H9 (cell line): ENCODE measurements around the gene TCIRG1. TPM values are rescaled to one million over a fixed set of nuclear protein-coding genes. Genes with fewer than 3 reads are reported as not detected.

Source experiments
- DNase-seq: peaks from one replicate; pipeline ENCODE4 v3.0.0-alpha.2; 2017
- H2AFZ ChIP-seq: one replicate; pipeline ENCODE4 v1.6.1; 2013; ENCODE audit warnings: mild to moderate bottlenecking, low read length, control low read depth, moderate library complexity
- H2AK5ac ChIP-seq: 2 replicates; pipeline ENCODE4 v1.6.1; 2013; ENCODE audit warnings: low read length, control low read depth, mixed read lengths; ENCODE audit not compliant: insufficient read length
- H2BK120ac ChIP-seq: one replicate; pipeline ENCODE4 v1.6.1; 2013; ENCODE audit warnings: low read depth, mild to moderate bottlenecking, low read length, control low read depth, inconsistent platforms; ENCODE audit not compliant: poor library complexity, severe bottlenecking
- H2BK12ac ChIP-seq: 2 replicates; pipeline ENCODE4 v1.6.1; 2013; ENCODE audit warnings: low read length, control low read depth, mixed read lengths, low read depth; ENCODE audit not compliant: insufficient read length
- H2BK15ac ChIP-seq: 2 replicates; pipeline ENCODE4 v1.6.1; 2013; ENCODE audit warnings: low read depth, low read length, control low read depth
- H2BK20ac ChIP-seq: one replicate; pipeline ENCODE4 v1.6.1; 2013; ENCODE audit warnings: low read depth, mild to moderate bottlenecking, low read length, control low read depth, inconsistent platforms; ENCODE audit not compliant: poor library complexity, severe bottlenecking
- H2BK5ac ChIP-seq: 2 replicates; pipeline ENCODE4 v1.6.1; 2013; ENCODE audit warnings: low read length, control low read depth, mixed read lengths; ENCODE audit not compliant: insufficient read length
- H3K14ac ChIP-seq: 2 replicates; pipeline ENCODE4 v1.6.1; 2013; ENCODE audit warnings: low read length, control low read depth; ENCODE audit not compliant: insufficient read depth
- H3K18ac ChIP-seq: 2 replicates; pipeline ENCODE4 v1.6.1; 2013; ENCODE audit warnings: low read depth, mild to moderate bottlenecking, mixed read lengths, low read length, control low read depth; ENCODE audit not compliant: insufficient read length
- H3K23ac ChIP-seq: 2 replicates; pipeline ENCODE4 v1.6.1; 2013; ENCODE audit warnings: low read length, control low read depth, mixed read lengths, low read depth; ENCODE audit not compliant: insufficient read length
- H3K23me2 ChIP-seq: 2 replicates; pipeline ENCODE4 v1.6.1; 2013; ENCODE audit warnings: low read depth, mild to moderate bottlenecking, mixed read lengths, low read length, control low read depth; ENCODE audit not compliant: insufficient read length, poor library complexity, severe bottlenecking
- H3K27ac ChIP-seq: 2 replicates; pipeline ENCODE4 v1.5.1; 2013; ENCODE audit warnings: low read length, control low read depth, mixed read lengths, low read depth; ENCODE audit not compliant: insufficient read length
- H3K27me3 ChIP-seq: 2 replicates; pipeline ENCODE4 v1.6.1; 2013; ENCODE audit warnings: low read length, control low read depth, inconsistent platforms; ENCODE audit not compliant: insufficient read depth
- H3K4ac ChIP-seq: 2 replicates; pipeline ENCODE4 v1.6.1; 2013; ENCODE audit warnings: low read depth, mild to moderate bottlenecking, control low read depth, inconsistent platforms, low read length, moderate library complexity
- H3K4me1 ChIP-seq: 2 replicates; pipeline ENCODE4 v1.6.1; 2013; ENCODE audit warnings: low read length, control low read depth, inconsistent platforms; ENCODE audit not compliant: insufficient read depth
- H3K4me2 ChIP-seq: 2 replicates; pipeline ENCODE4 v1.6.1; 2013; ENCODE audit warnings: low read length, control low read depth, mixed read lengths; ENCODE audit not compliant: insufficient read length, insufficient read depth
- H3K56ac ChIP-seq: 2 replicates; pipeline ENCODE4 v1.6.1; 2013; ENCODE audit warnings: low read depth, mild to moderate bottlenecking, mixed read lengths, low read length, control low read depth; ENCODE audit not compliant: insufficient read length
- H3K79me1 ChIP-seq: 2 replicates; pipeline ENCODE4 v1.6.1; 2013; ENCODE audit warnings: low read depth, mild to moderate bottlenecking, moderate library complexity, low read length, control low read depth, inconsistent platforms; ENCODE audit not compliant: insufficient read depth, poor library complexity, severe bottlenecking
- H3K79me2 ChIP-seq: 2 replicates; pipeline ENCODE4 v1.6.1; 2013; ENCODE audit warnings: low read length, control low read depth, inconsistent platforms; ENCODE audit not compliant: insufficient read depth
- H3K9ac ChIP-seq: 2 replicates; pipeline ENCODE4 v1.6.1; 2013; ENCODE audit warnings: low read length, control low read depth, mixed read lengths; ENCODE audit not compliant: insufficient read length; ENCODE audit errors: extremely low read depth
- H3K9me3 ChIP-seq: one replicate; pipeline ENCODE4 v1.6.1; 2013; ENCODE audit warnings: low read depth, low read length, inconsistent platforms; ENCODE audit not compliant: control insufficient read depth
- H3T11ph ChIP-seq: one replicate; pipeline ENCODE4 v1.6.1; 2013; ENCODE audit warnings: mild to moderate bottlenecking, low read length, control low read depth, inconsistent platforms
- H4K20me1 ChIP-seq: one replicate; pipeline ENCODE4 v1.6.1; 2013; ENCODE audit not compliant: control insufficient read depth, insufficient read length, insufficient read depth
- H4K5ac ChIP-seq: 2 replicates; pipeline ENCODE4 v1.6.1; 2013; ENCODE audit warnings: low read depth, mild to moderate bottlenecking, mixed read lengths, low read length, control low read depth; ENCODE audit not compliant: insufficient read length
- H4K8ac ChIP-seq: replicated peaks from 2 replicates; pipeline ENCODE4 v1.6.1; 2013; ENCODE audit warnings: low read length, control low read depth, mixed read lengths, low read depth; ENCODE audit not compliant: insufficient read length
- H4K91ac ChIP-seq: 2 replicates; pipeline ENCODE4 v1.6.1; 2013; ENCODE audit warnings: low read depth, mild to moderate bottlenecking, moderate library complexity, mixed read lengths, low read length, control low read depth; ENCODE audit not compliant: insufficient read length
- H3K27ac Mint-ChIP-seq, 3 experiments: 2 replicates in 2 of 3; 3 replicates in 1 of 3; pipeline ENCODE4 v1.8.0; 2020 to 2021; ENCODE audit warnings: mixed read lengths in 3 of 3, mild to moderate bottlenecking in 1 of 3, moderate library complexity in 1 of 3
- H3K27me3 Mint-ChIP-seq: 2 replicates; pipeline ENCODE4 v1.8.0; 2021; ENCODE audit warnings: low read depth, mild to moderate bottlenecking, moderate library complexity, mixed read lengths
- H3K36me3 Mint-ChIP-seq, 3 experiments: 2 replicates in 2 of 3; 3 replicates in 1 of 3; pipeline ENCODE4 v1.8.0; 2020 to 2021; ENCODE audit warnings: low read depth in 3 of 3, mixed read lengths in 3 of 3; ENCODE audit not compliant: insufficient read depth in 1 of 3
- H3K4me1 Mint-ChIP-seq, 2 experiments: 2 replicates each; pipeline ENCODE4 v1.8.0; 2020; ENCODE audit warnings: mixed read lengths in 2 of 2
- H3K4me3 Mint-ChIP-seq, 2 experiments: 2 replicates in 1 of 2; 3 replicates in 1 of 2; pipeline ENCODE4 v1.8.0; 2020 to 2021; ENCODE audit warnings: mild to moderate bottlenecking in 2 of 2, mixed read lengths in 2 of 2, moderate library complexity in 1 of 2
- H3K9me3 Mint-ChIP-seq, 2 experiments: 2 replicates in 1 of 2; 3 replicates in 1 of 2; pipeline ENCODE4 v1.8.0; 2020; ENCODE audit warnings: mild to moderate bottlenecking in 2 of 2, mixed read lengths in 2 of 2, moderate library complexity in 1 of 2
- WGBS: extraction: QIAGEN DNeasy Blood & Tissue Kit; methylation state at CpG from one replicate; pipeline ENCODE4 v1.1.7; 2013; ENCODE audit warnings: missing lambda C conversion rate, low lambda C conversion rate, mixed read lengths; ENCODE audit not compliant: insufficient read length; ENCODE audit errors: extremely low coverage; 5-methylcytosine and 5-hydroxymethylcytosine counted together
- total RNA-seq: library from RNA; stranded (reverse); gene quantifications from 2 replicates; pipeline ENCODE4 v1.2.1, GENCODE V29; 2021
- TF ChIP-seq, protein P1 (sequence below): fragments of 200-600 bp; sonication (generic); conservative IDR thresholded peaks from 3 replicates; pipeline ENCODE4 v1.8.0; 2021; ENCODE audit warnings: antibody characterized with exemption, mild to moderate bottlenecking

The TCIRG1 gene
- total RNA-seq, 1 experiment from 2014 or later: 24.4 TPM

DNA sequence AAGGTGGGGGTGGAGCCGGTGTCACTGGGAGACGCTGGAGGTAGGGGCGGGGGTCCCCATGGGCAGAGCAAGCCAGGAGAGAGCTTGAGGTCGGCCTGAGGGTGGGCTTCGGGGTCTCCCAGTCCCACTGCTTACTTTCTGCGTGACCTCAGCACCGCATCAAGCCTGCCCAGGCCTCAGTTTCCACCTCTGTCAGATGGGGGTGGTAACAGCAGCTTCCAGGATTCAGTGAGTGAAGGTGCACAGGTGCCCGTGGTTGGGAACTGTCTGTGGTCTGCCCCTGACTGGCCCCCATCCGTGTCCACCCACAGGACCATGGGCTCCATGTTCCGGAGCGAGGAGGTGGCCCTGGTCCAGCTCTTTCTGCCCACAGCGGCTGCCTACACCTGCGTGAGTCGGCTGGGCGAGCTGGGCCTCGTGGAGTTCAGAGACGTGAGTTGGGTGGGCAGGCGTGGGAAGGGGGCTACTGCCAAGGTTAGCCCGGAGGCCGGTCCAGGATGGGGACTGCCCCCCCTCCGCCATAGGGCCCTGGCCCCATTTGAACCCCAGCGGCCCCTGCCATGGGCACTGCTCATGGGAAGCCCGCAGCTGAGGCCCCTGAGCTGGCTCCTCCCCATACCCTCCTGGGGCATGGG is 2.2 kb downstream of the TCIRG1 start:
- TF ChIP-seq, protein P1, sequence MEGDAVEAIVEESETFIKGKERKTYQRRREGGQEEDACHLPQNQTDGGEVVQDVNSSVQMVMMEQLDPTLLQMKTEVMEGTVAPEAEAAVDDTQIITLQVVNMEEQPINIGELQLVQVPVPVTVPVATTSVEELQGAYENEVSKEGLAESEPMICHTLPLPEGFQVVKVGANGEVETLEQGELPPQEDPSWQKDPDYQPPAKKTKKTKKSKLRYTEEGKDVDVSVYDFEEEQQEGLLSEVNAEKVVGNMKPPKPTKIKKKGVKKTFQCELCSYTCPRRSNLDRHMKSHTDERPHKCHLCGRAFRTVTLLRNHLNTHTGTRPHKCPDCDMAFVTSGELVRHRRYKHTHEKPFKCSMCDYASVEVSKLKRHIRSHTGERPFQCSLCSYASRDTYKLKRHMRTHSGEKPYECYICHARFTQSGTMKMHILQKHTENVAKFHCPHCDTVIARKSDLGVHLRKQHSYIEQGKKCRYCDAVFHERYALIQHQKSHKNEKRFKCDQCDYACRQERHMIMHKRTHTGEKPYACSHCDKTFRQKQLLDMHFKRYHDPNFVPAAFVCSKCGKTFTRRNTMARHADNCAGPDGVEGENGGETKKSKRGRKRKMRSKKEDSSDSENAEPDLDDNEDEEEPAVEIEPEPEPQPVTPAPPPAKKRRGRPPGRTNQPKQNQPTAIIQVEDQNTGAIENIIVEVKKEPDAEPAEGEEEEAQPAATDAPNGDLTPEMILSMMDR: no peak
- DNase-seq: no peak
- Histone ChIP-seq H3K27ac (no peak overlapping the region), H2AK5ac (no peak overlapping the region), H3K23ac (no peak overlapping the region), H4K5ac (no peak overlapping the region), H3K9me3 (no peaks in the 10 kb centered on the region), H3K27me3 (no peaks in the 10 kb centered on the region), H3K4ac (no peak overlapping the region), H2AFZ (no peak overlapping the region), H3K18ac (peak overlapping the region; percentile 53), H3K9ac (no peak overlapping the region), H3K14ac (no peak overlapping the region), H3K79me1 (no peaks in the 10 kb centered on the region), H2BK20ac (no peak overlapping the region), H3K23me2 (no peaks in the 10 kb centered on the region), H3T11ph (no peak overlapping the region), H3K4me2 (no peak overlapping the region), H3K56ac (no peak overlapping the region), H3K79me2 (no peaks in the 10 kb centered on the region), H4K8ac (no peak overlapping the region), H2BK12ac (no peak overlapping the region), H2BK15ac (no peak overlapping the region), H4K20me1 (no peaks in the 10 kb centered on the region), H2BK120ac (no peak overlapping the region), H3K4me1 (no peaks in the 10 kb centered on the region; the same call in 1 of the 2 replicates), H2BK5ac (no peak overlapping the region), H4K91ac (no peak overlapping the region)
- H3K4me3 Mint-ChIP-seq: no peak overlapping the region
- H3K27me3 Mint-ChIP-seq: no peaks in the 10 kb centered on the region
- no peak overlapping the region for H3K27ac Mint-ChIP-seq
- no CpG with 5 or more reads among the region's 23 CpGs for WGBS
- peaks cover 7 to 9% of the 10 kb centered on the region in 2 experiments for H3K4me1 Mint-ChIP-seq
- H3K9me3 Mint-ChIP-seq: no peaks in the 10 kb centered on the region
- H3K36me3 Mint-ChIP-seq: no peaks in the 10 kb centered on the region
